H1 (cell line): ENCODE results near the gene SPAG17. TPM values are rescaled to one million over a fixed set of nuclear protein-coding genes. Genes with fewer than 3 reads are reported as not detected.

Source experiments
- CTCF ChIA-PET: fragments of 300-600 bp; sonication (Branson Sonifier 250); formaldehyde crosslinking; loops from one replicate; lab custom pipeline; 2021; ENCODE audit not compliant: partially characterized antibody; lab: Charles Lee
- POLR2A ChIA-PET: fragments of 300-600 bp; sonication (Branson Sonifier 250); formaldehyde crosslinking; loops from one replicate; lab custom pipeline; 2021; ENCODE audit warnings: inconsistent platforms; ENCODE audit not compliant: partially characterized antibody; lab: Charles Lee
- DNase-seq, 2 experiments: peaks; one replicate each; pipeline versions ENCODE4 v3.0.0 to v3.0.0-alpha.2; 2010 to 2022; ENCODE audit warnings: low spot score in 2 of 2, low read depth in 1 of 2, mixed read lengths in 1 of 2
- FAIRE-seq: peaks from 2 replicates; lab custom pipeline; 2011; peaks lifted over from hg19 to GRCh38; lab: Jason Lieb, UNC
- H2AFZ ChIP-seq: 2 replicates; pipeline ENCODE4 v1.8.1; 2012; ENCODE audit warnings: low read length, inconsistent platforms
- H2AK5ac ChIP-seq: 2 replicates; pipeline ENCODE4 v1.6.1; 2013; ENCODE audit warnings: low read depth, low read length
- H2BK120ac ChIP-seq: replicated peaks from 2 replicates; pipeline ENCODE3; 2013; ENCODE audit warnings: low read depth, low read length, inconsistent platforms
- H2BK12ac ChIP-seq: 2 replicates; pipeline ENCODE4 v1.6.1; 2013; ENCODE audit warnings: low read depth, low read length
- H2BK15ac ChIP-seq: 2 replicates; pipeline ENCODE4 v1.6.1; 2013; ENCODE audit warnings: low read length
- H2BK20ac ChIP-seq: 2 replicates; pipeline ENCODE4 v1.6.1; 2013; ENCODE audit warnings: low read length
- H2BK5ac ChIP-seq: 2 replicates; pipeline ENCODE4 v1.6.1; 2013; ENCODE audit warnings: low read depth, low read length
- H3K14ac ChIP-seq: 2 replicates; pipeline ENCODE4 v1.6.1; 2013; ENCODE audit warnings: inconsistent platforms; ENCODE audit not compliant: insufficient read length
- H3K18ac ChIP-seq: 2 replicates; pipeline ENCODE4 v1.6.1; 2013; ENCODE audit warnings: low read length; ENCODE audit errors: extremely low read depth
- H3K23ac ChIP-seq: 2 replicates; pipeline ENCODE4 v1.6.1; 2013; ENCODE audit warnings: inconsistent platforms; ENCODE audit not compliant: insufficient read length
- H3K23me2 ChIP-seq: 2 replicates; pipeline ENCODE4 v1.6.1; 2013; ENCODE audit warnings: low read depth, low read length
- H3K27ac ChIP-seq: 2 replicates; pipeline ENCODE4 v1.6.1; 2011; ENCODE audit warnings: low read depth, low read length, inconsistent platforms
- H3K27me3 ChIP-seq, 4 experiments: replicated peaks in 1 of 4; 1 replicate in 1 of 4; 2 replicates in 3 of 4; pipeline versions ENCODE4 v1.6.1 to v1.8.1; 2011 to 2013; ENCODE audit warnings: low read length in 3 of 4, mild to moderate bottlenecking in 3 of 4, inconsistent platforms in 2 of 4, mixed read lengths in 2 of 4, moderate library complexity in 1 of 4; ENCODE audit not compliant: control insufficient read depth in 3 of 4, insufficient read depth in 3 of 4; ENCODE audit errors: extremely low read depth in 1 of 4
- H3K36me3 ChIP-seq, 4 experiments: 2 replicates each; pipeline versions ENCODE4 v1.6.1 to v1.8.1; 2011 to 2013; ENCODE audit warnings: mild to moderate bottlenecking in 4 of 4, low read length in 3 of 4, moderate library complexity in 2 of 4, control low read depth in 1 of 4, inconsistent platforms in 1 of 4; ENCODE audit not compliant: insufficient read depth in 4 of 4, control insufficient read depth in 2 of 4
- H3K4ac ChIP-seq: replicated peaks from 2 replicates; pipeline ENCODE3; 2013; ENCODE audit warnings: low read length, low read depth, mixed read lengths, inconsistent platforms; ENCODE audit not compliant: insufficient read length
- H3K4me1 ChIP-seq, 4 experiments: replicated peaks in 1 of 4; 1 replicate in 1 of 4; 2 replicates in 3 of 4; pipeline versions ENCODE4 v1.6.1 to v1.8.1; 2011 to 2013; ENCODE audit warnings: low read length in 3 of 4, inconsistent platforms in 2 of 4, mixed read lengths in 1 of 4; ENCODE audit not compliant: insufficient read depth in 4 of 4, control insufficient read depth in 3 of 4
- H3K4me2 ChIP-seq, 2 experiments: 2 replicates each; pipeline versions ENCODE4 v1.6.1 to v1.8.1; 2011 to 2013; ENCODE audit warnings: low read depth in 2 of 2, low read length in 2 of 2, control low read depth in 1 of 2, inconsistent platforms in 1 of 2, mild to moderate bottlenecking in 1 of 2; ENCODE audit not compliant: insufficient read depth in 1 of 2
- H3K4me3 ChIP-seq, 4 experiments: fragments of 200-600, 300-600 bp in 1 of 4; sonication (generic), shearing (Covaris generic), sonication (Bioruptor Twin) in 1 of 4; 2 replicates each; pipeline versions ENCODE4 v1.5.1 to v1.8.1; 2011 to 2016; ENCODE audit warnings: low read length in 4 of 4, low read depth in 3 of 4, control low read depth in 2 of 4, inconsistent platforms in 2 of 4, mild to moderate bottlenecking in 2 of 4, mixed read lengths in 1 of 4, moderate library complexity in 1 of 4; ENCODE audit not compliant: insufficient read depth in 2 of 4; ENCODE audit errors: extremely low read depth in 1 of 4
- H3K56ac ChIP-seq: replicated peaks from 2 replicates; pipeline ENCODE3; 2013; ENCODE audit warnings: low read depth, mild to moderate bottlenecking, mixed read lengths, low read length, inconsistent platforms; ENCODE audit not compliant: insufficient read length
- H3K79me1 ChIP-seq: 2 replicates; pipeline ENCODE4 v1.6.1; 2013; ENCODE audit warnings: low read depth, low read length, control low read depth
- H3K79me2 ChIP-seq, 2 experiments: 2 replicates each; pipeline versions ENCODE4 v1.6.1 to v1.8.1; 2012 to 2013; ENCODE audit warnings: low read length in 2 of 2, mild to moderate bottlenecking in 2 of 2, inconsistent platforms in 1 of 2; ENCODE audit not compliant: insufficient read depth in 2 of 2, control insufficient read depth in 1 of 2
- H3K9ac ChIP-seq, 4 experiments: replicated peaks in 1 of 4; 1 replicate in 1 of 4; 2 replicates in 3 of 4; pipeline versions ENCODE4 v1.6.1 to v1.8.1; 2011 to 2013; ENCODE audit warnings: low read depth in 3 of 4, low read length in 3 of 4, control low read depth in 2 of 4, mild to moderate bottlenecking in 2 of 4, moderate library complexity in 2 of 4, inconsistent platforms in 1 of 4; ENCODE audit errors: extremely low read depth in 1 of 4
- H3K9me3 ChIP-seq, 2 experiments: 2 replicates each; pipeline versions ENCODE4 v1.6.1 to v1.8.1; 2012 to 2013; ENCODE audit warnings: mild to moderate bottlenecking in 2 of 2, moderate library complexity in 2 of 2, control low read depth in 1 of 2, inconsistent platforms in 1 of 2, low read depth in 1 of 2, low read length in 1 of 2, mixed read lengths in 1 of 2; ENCODE audit not compliant: insufficient read depth in 2 of 2
- H4K20me1 ChIP-seq, 2 experiments: replicated peaks in 1 of 2; 2 replicates each; pipeline versions ENCODE3 to v1.8.1; 2011 to 2013; ENCODE audit warnings: inconsistent platforms in 2 of 2, low read length in 2 of 2, mild to moderate bottlenecking in 1 of 2; ENCODE audit not compliant: insufficient read depth in 2 of 2, control insufficient read depth in 1 of 2
- H4K5ac ChIP-seq: 2 replicates; pipeline ENCODE4 v1.6.1; 2013; ENCODE audit warnings: low read length, low read depth, mixed read lengths, inconsistent platforms; ENCODE audit not compliant: insufficient read length
- H4K8ac ChIP-seq: 2 replicates; pipeline ENCODE4 v1.8.0; 2013; ENCODE audit warnings: mild to moderate bottlenecking, moderate library complexity, low read length, inconsistent platforms; ENCODE audit not compliant: insufficient read depth; ENCODE audit errors: extremely low read depth
- H4K91ac ChIP-seq: replicated peaks from 2 replicates; pipeline ENCODE3; 2013; ENCODE audit warnings: low read length, mixed read lengths, inconsistent platforms; ENCODE audit not compliant: insufficient read length
- CHD1 ChIP-seq: IDR thresholded peaks from 2 replicates; pipeline ENCODE4 v1.6.1; 2012; ENCODE audit warnings: low read depth, low read length, improper control_type of control experiment
- EZH2 ChIP-seq: fragments of 200-600 bp; sonication (generic); IDR thresholded peaks from 2 replicates; pipeline ENCODE4 v1.7.1; 2012; ENCODE audit warnings: low read depth, mild to moderate bottlenecking, moderate library complexity, low read length, inconsistent platforms; ENCODE audit not compliant: severe bottlenecking
- GTF2F1 ChIP-seq: IDR thresholded peaks from 2 replicates; pipeline ENCODE4 v1.6.1; 2012; ENCODE audit warnings: low read depth, low read length, improper control_type of control experiment, borderline replicate concordance
- HDAC6 ChIP-seq: IDR thresholded peaks from one replicate; pipeline ENCODE4 v1.7.1; 2012; ENCODE audit warnings: low read depth, mild to moderate bottlenecking, inconsistent platforms, low read length, moderate library complexity
- KDM1A ChIP-seq: fragments of 200-600, 300-600 bp; sonication (generic); IDR thresholded peaks from 2 replicates; pipeline ENCODE4 v1.7.1; 2016; ENCODE audit warnings: mild to moderate bottlenecking, low read length, borderline replicate concordance
- PHF8 ChIP-seq: fragments of 200-600 bp; sonication (generic); conservative IDR thresholded peaks from 2 replicates; pipeline ENCODE4 v1.7.1; 2012; ENCODE audit warnings: low read depth, mild to moderate bottlenecking, inconsistent platforms, low read length, moderate library complexity
- POU5F1 ChIP-seq: IDR thresholded peaks from 2 replicates; pipeline ENCODE4 v1.6.1; 2011; ENCODE audit warnings: low read depth, mild to moderate bottlenecking, low read length, moderate library complexity
- SIRT6 ChIP-seq: IDR thresholded peaks from one replicate; pipeline ENCODE4 v1.7.1; 2012; ENCODE audit warnings: low read length, inconsistent platforms
- SP2 ChIP-seq: IDR thresholded peaks from 2 replicates; pipeline ENCODE4 v1.6.1; 2012; ENCODE audit warnings: mild to moderate bottlenecking, low read length, inconsistent platforms
- TAF1 ChIP-seq: IDR thresholded peaks from 2 replicates; pipeline ENCODE4 v1.6.1; 2011; ENCODE audit warnings: mild to moderate bottlenecking, low read depth, low read length
- TAF7 ChIP-seq: optimal IDR thresholded peaks from 2 replicates; pipeline ENCODE3; 2011; ENCODE audit warnings: low read depth, mild to moderate bottlenecking, inconsistent platforms, low read length, moderate library complexity, borderline replicate concordance
- TEAD4 ChIP-seq: IDR thresholded peaks from 2 replicates; pipeline ENCODE4 v1.6.1; 2012; ENCODE audit warnings: low read depth, low read length, inconsistent platforms, mixed read lengths
- WGBS, 2 experiments: shearing (Covaris generic) in 1 of 2; methylation state at CpG; one replicate each; pipeline versions ENCODE4 v1.1.6 to v1.1.7; 2013 to 2015; ENCODE audit warnings: low lambda C conversion rate in 2 of 2, mixed read lengths in 2 of 2, inconsistent platforms in 1 of 2, low coverage in 1 of 2, missing lambda C conversion rate in 1 of 2; ENCODE audit not compliant: insufficient replicate concordance in 2 of 2, insufficient coverage in 1 of 2, insufficient read length in 1 of 2; ENCODE audit errors: extremely low coverage in 1 of 2, missing lambda C conversion rate in 1 of 2; 5-methylcytosine and 5-hydroxymethylcytosine counted together
- polyA plus RNA-seq, 7 experiments: library from polyadenylated mRNA; depleted of rRNA in 3 of 7; stranded (reverse) in 5 of 7; unstranded in 2 of 7; fragments of >200 nt in 5 of 7; fragments of 200-250 nt in 2 of 7; gene quantifications; 1 replicate in 5 of 7; 2 replicates in 1 of 7; 4 replicates in 1 of 7; pipeline versions ENCODE4 v1.2.1 to v1.2.3, GENCODE V29; 2011 to 2013; ENCODE audit warnings: missing spikeins in 2 of 7, mixed read lengths in 2 of 7
- total RNA-seq: library from RNA; stranded (reverse); fragmentation: NEBNext Ultra II Directional; extraction: Animal tissue kit (Norgen Biotek cat#: 25700); gene quantifications from 2 replicates; pipeline ENCODE4 v1.2.1, GENCODE V29; 2021

SPAG17 gene
- total and polyA plus RNA-seq, 2 of the 8 experiments (the other 6 are each of a cell fraction or from before 2014, with no cell fraction given): 0.56 to 0.62 TPM

DNA sequence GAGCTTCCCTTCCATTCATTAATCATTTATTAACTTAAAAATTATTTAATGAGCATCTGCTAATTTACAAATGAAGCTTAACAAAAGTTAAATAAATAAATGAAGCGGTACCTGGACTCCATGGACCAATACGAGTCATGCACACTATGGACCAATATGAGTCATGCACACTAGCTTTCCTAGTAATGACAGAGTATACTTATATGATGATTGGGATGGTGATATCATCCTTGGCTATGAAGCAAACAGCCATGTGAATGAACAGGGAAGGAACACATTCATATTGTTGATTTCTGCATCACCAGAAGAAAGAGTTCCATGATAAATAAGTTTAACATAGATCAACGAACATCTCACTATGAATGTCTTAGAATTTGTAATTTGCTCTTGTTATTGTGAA, 109.9 kb downstream of the SPAG17 start:
- TF ChIP-seq TAF7 (no peak), TAF1 (no peak), EZH2 (no peak), GTF2F1 (no peak), TEAD4 (no peak), POU5F1 (no peak), KDM1A (no peak), HDAC6 (no peak), SIRT6 (no peak), CHD1 (no peak), SP2 (no peak), PHF8 (no peak)
- Histone ChIP-seq H2BK15ac (no peak overlapping the region), H3K9ac (no peak overlapping the region), H4K91ac (no peak overlapping the region), H3K27me3 (no peaks in the 10 kb centered on the region), H3K9me3 (no peaks in the 10 kb centered on the region), H3K23ac (no peak overlapping the region), H3K14ac (no peak overlapping the region), H4K5ac (no peak overlapping the region), H3K56ac (no peak overlapping the region), H4K8ac (no peak overlapping the region), H3K18ac (no peak overlapping the region), H3K36me3 (no peaks in the 10 kb centered on the region), H3K23me2 (no peaks in the 10 kb centered on the region; the same call in 1 of the 2 replicates), H3K4me2 (no peak overlapping the region), H2AK5ac (no peak overlapping the region), H2BK20ac (no peak overlapping the region), H2BK12ac (no peak overlapping the region), H3K4ac (no peak overlapping the region), H3K79me2 (no peaks in the 10 kb centered on the region), H3K4me3 (no peak overlapping the region), H2BK120ac (no peak overlapping the region), H3K27ac (no peak overlapping the region), H4K20me1 (no peaks in the 10 kb centered on the region), H2BK5ac (no peak overlapping the region), H3K79me1 (no peaks in the 10 kb centered on the region), H2AFZ (no peak overlapping the region), H3K4me1 (peaks cover 0 to 6% (median 3%) of the 10 kb centered on the region in 4 experiments; a peak in 4 of 7 replicates)
- WGBS, 2 experiments: 88% methylated on average over 3 of the region's 3 CpGs; no CpG with 5 or more reads in 1 of the 2 experiments
- no peak for DNase-seq
- CTCF ChIA-PET: interaction anchor here (0.6 to 2.1 kb wide), 2 partner anchors 110 to 1010 kb away, joined by 3 to 4 read pairs; partner anchors contain the start of gene SPAG17
- no peak for FAIRE-seq
- POLR2A ChIA-PET: no interaction called here
